Measurements from ENCODE around the gene HNRNPA1. TPM values are rescaled to one million over a fixed set of nuclear protein-coding genes. Genes with fewer than 3 reads are reported as not detected.

Gene HNRNPA1
- polyA plus RNA-seq, 1 donor from 2014 or later = 613 TPM

DNA sequence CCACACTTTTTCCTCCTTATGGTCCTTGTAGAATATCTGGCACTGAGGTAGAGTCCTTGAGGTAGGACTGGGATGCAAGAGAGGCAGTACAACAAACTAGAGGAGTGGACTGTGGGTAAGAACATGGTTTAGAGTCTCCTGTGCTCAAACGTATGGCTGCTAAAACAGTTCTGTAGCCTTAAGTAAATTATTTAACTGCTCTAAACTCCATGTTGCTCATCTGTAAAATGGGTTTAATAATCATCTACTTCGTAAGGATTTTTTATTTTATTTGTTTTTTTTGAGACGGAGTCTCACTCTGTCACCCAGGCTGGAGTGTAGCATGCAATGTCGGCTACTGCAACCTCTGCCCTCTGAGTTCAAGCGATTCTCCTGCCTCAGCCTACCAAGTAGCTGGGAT is 40.8 kb downstream of the HNRNPA1 start:
- Histone ChIP-seq H3K27ac (ENCODE audit: low read length) (no peak overlapping the region), H4K20me1 (ENCODE audit: insufficient read depth) (no peaks in the 10 kb centered on the region), H3F3A (ENCODE audit: insufficient read depth, low read length, poor library complexity, severe bottlenecking) (no peaks in the 10 kb centered on the region), H3K9ac (ENCODE audit: low read length) (no peak overlapping the region), H3K36me3 (ENCODE audit: insufficient read depth, low read length) (no peaks in the 10 kb centered on the region), H3K9me3 (ENCODE audit: low read length) (no peaks in the 10 kb centered on the region), H3K4me3 (ENCODE audit: low read length) (no peak overlapping the region), H3K9me2 (ENCODE audit: insufficient read depth, low read length) (no peaks in the 10 kb centered on the region), H3K4me2 (ENCODE audit: low read length) (no peak overlapping the region), H3K79me2 (replicated peaks; ENCODE audit: insufficient read depth, low read length) (peaks cover 10% of the 10 kb centered on the region), H3K27me3 (ENCODE audit: insufficient read depth, low read depth, low read length) (no peaks in the 10 kb centered on the region), H2AFZ (ENCODE audit: low read depth, low read length) (no peak overlapping the region)
- TF ChIP-seq RAD21 (conservative IDR thresholded peaks at IDR 0.05) = no peak
- no peak for TF ChIP-seq EP300 (conservative IDR thresholded peaks at IDR 0.05; ENCODE audit: poor library complexity, severe bottlenecking)
- TF ChIP-seq SMC3 (conservative IDR thresholded peaks at IDR 0.05; ENCODE audit: poor library complexity) = no peak
- no peak for TF ChIP-seq MXI1 (conservative IDR thresholded peaks at IDR 0.05; ENCODE audit: poor library complexity, severe bottlenecking)
- TF ChIP-seq POLR2AphosphoS5 (IDR thresholded peaks at IDR 0.05) = no peak
- TF ChIP-seq TAF1 (IDR thresholded peaks at IDR 0.05; ENCODE audit: low read depth) = no peak
- TF ChIP-seq, protein P1, sequence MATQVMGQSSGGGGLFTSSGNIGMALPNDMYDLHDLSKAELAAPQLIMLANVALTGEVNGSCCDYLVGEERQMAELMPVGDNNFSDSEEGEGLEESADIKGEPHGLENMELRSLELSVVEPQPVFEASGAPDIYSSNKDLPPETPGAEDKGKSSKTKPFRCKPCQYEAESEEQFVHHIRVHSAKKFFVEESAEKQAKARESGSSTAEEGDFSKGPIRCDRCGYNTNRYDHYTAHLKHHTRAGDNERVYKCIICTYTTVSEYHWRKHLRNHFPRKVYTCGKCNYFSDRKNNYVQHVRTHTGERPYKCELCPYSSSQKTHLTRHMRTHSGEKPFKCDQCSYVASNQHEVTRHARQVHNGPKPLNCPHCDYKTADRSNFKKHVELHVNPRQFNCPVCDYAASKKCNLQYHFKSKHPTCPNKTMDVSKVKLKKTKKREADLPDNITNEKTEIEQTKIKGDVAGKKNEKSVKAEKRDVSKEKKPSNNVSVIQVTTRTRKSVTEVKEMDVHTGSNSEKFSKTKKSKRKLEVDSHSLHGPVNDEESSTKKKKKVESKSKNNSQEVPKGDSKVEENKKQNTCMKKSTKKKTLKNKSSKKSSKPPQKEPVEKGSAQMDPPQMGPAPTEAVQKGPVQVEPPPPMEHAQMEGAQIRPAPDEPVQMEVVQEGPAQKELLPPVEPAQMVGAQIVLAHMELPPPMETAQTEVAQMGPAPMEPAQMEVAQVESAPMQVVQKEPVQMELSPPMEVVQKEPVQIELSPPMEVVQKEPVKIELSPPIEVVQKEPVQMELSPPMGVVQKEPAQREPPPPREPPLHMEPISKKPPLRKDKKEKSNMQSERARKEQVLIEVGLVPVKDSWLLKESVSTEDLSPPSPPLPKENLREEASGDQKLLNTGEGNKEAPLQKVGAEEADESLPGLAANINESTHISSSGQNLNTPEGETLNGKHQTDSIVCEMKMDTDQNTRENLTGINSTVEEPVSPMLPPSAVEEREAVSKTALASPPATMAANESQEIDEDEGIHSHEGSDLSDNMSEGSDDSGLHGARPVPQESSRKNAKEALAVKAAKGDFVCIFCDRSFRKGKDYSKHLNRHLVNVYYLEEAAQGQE (IDR thresholded peaks at IDR 0.05; ENCODE audit: borderline replicate concordance) = no peak
- no peak for TF ChIP-seq EZH2 (IDR thresholded peaks at IDR 0.05; ENCODE audit: borderline replicate concordance, insufficient read depth, low read length, poor library complexity, severe bottlenecking)
- TF ChIP-seq, protein P2, sequence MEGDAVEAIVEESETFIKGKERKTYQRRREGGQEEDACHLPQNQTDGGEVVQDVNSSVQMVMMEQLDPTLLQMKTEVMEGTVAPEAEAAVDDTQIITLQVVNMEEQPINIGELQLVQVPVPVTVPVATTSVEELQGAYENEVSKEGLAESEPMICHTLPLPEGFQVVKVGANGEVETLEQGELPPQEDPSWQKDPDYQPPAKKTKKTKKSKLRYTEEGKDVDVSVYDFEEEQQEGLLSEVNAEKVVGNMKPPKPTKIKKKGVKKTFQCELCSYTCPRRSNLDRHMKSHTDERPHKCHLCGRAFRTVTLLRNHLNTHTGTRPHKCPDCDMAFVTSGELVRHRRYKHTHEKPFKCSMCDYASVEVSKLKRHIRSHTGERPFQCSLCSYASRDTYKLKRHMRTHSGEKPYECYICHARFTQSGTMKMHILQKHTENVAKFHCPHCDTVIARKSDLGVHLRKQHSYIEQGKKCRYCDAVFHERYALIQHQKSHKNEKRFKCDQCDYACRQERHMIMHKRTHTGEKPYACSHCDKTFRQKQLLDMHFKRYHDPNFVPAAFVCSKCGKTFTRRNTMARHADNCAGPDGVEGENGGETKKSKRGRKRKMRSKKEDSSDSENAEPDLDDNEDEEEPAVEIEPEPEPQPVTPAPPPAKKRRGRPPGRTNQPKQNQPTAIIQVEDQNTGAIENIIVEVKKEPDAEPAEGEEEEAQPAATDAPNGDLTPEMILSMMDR (IDR thresholded peaks at IDR 0.05; ENCODE audit: poor library complexity, severe bottlenecking) = no peak

DNA sequence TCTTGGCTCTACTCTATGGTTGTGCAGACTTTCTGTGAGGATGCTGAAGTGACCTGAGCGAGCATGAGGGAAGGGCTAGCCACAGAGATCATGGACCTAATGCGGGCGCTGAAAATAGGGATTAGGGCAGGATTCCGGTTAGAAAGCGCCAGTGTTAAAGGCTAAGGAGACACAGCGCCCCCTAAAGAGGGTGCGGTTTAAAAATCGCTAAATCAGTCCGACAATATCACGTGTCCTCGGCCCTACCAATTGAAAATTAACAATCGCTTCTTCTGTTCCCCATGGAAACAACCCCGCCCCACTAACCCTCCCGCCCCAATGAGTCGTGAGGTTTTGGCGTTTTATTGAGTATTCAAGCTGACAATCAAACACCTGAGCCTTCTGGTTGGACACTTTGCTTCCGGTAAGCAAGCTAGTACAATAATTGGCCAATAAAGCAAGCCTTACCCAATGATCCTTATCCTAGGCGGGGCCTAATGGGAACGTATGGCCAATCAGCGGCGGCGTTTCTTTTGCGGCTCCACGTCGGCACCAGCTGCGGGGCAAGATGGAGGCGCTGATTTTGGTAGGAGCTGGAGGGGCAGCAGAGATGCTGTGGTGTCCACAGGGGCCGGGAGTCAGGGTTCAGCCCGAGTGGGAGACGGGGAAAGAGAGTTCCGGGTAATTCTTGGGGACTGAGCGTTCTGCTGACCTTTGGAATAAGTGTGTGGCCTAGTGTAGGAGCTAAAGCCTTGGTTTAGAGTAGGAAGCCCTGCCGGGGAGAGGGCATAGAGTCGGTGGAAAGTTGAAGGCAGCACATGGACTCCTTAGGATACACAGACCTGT is 44.3 kb downstream of the HNRNPA1 start, which contains the start of gene COPZ1:
COPZ1 (plus strand) TSS at position 515 of the 825 bp plus-strand sequence; CDS start at position 548, 33 bp downstream.
- H3K4me3 ChIP-seq (ENCODE audit: low read length) = peak within 1 kb of the TSS; percentile 72
- peak within 1 kb of the TSS; percentile 98 for H3K4me2 ChIP-seq (ENCODE audit: low read length)
- no peaks in the 10 kb centered on the region for H3K9me2 ChIP-seq (ENCODE audit: insufficient read depth, low read length)
- peak within 1 kb of the TSS; percentile 100 for H2AFZ ChIP-seq (ENCODE audit: low read depth, low read length)
- H3K9ac ChIP-seq (ENCODE audit: low read length) = peak within 1 kb of the TSS; percentile 79
- H3K79me2 ChIP-seq (replicated peaks; ENCODE audit: insufficient read depth, low read length) = peaks cover 14% of the 10 kb centered on the region
- H3K27ac ChIP-seq (ENCODE audit: low read length) = peak within 1 kb of the TSS; percentile 77
- H3K9me3 ChIP-seq (ENCODE audit: low read length) = no peaks in the 10 kb centered on the region
- no peaks in the 10 kb centered on the region for H3F3A ChIP-seq (ENCODE audit: insufficient read depth, low read length, poor library complexity, severe bottlenecking)
- H4K20me1 ChIP-seq (ENCODE audit: insufficient read depth) = no peaks in the 10 kb centered on the region
- TF ChIP-seq RAD21 (conservative IDR thresholded peaks at IDR 0.05) (peak; percentile 50), MXI1 (conservative IDR thresholded peaks at IDR 0.05; ENCODE audit: poor library complexity, severe bottlenecking) (peak; percentile 86), EZH2 (IDR thresholded peaks at IDR 0.05; ENCODE audit: borderline replicate concordance, insufficient read depth, low read length, poor library complexity, severe bottlenecking) (no peak), SMC3 (conservative IDR thresholded peaks at IDR 0.05; ENCODE audit: poor library complexity) (peak; percentile 52), POLR2AphosphoS5 (IDR thresholded peaks at IDR 0.05) (peak; percentile 91), EP300 (conservative IDR thresholded peaks at IDR 0.05; ENCODE audit: poor library complexity, severe bottlenecking) (peak; percentile 51), TAF1 (IDR thresholded peaks at IDR 0.05; ENCODE audit: low read depth) (peak; percentile 92)
- TF ChIP-seq, protein P1 (IDR thresholded peaks at IDR 0.05; ENCODE audit: borderline replicate concordance) = peak; percentile 72
- TF ChIP-seq, protein P2 (IDR thresholded peaks at IDR 0.05; ENCODE audit: poor library complexity, severe bottlenecking) = peak; percentile 92
- H3K27me3 ChIP-seq (ENCODE audit: insufficient read depth, low read depth, low read length) = no peaks in the 10 kb centered on the region
- no peaks in the 10 kb centered on the region for H3K36me3 ChIP-seq (ENCODE audit: insufficient read depth, low read length)
